ENCODE data around the gene MYEF2.

The MYEF2 gene

GRCh38 chr15:48143856-48144255, 34.2 kb downstream of the MYEF2 start:
- no peak for DNase-seq

- DNase-seq = no peak
Observed at GRCh38 chr15:48132874-48133273, 45.2 kb downstream of the MYEF2 start.

GRCh38 chr15:48131324-48131723, 46.8 kb downstream of the MYEF2 start:
- no peak for DNase-seq

- DNase-seq = no peak
Observed at GRCh38 chr15:48126667-48127355, 51.3 kb downstream of the MYEF2 start.

- no peak for DNase-seq
Observed at GRCh38 chr15:48121849-48122248, 56.2 kb downstream of the MYEF2 start.

GRCh38 chr15:48120745-48121144, 57.4 kb downstream of the MYEF2 start, which contains the start of gene SLC24A5:
Gene SLC24A5, plus strand, starts transcription at chr15:48120990. Its CDS starts 55 bp downstream, at chr15:48121045.
- DNase-seq = no peak

- DNase-seq = no peak
Observed at GRCh38 chr15:48119277-48119676, 58.8 kb downstream of the MYEF2 start.

- no peak for DNase-seq
Observed at GRCh38 chr15:48112242-48112641, 65.9 kb downstream of the MYEF2 start.

GRCh38 chr15:48109856-48110531, 68.1 kb downstream of the MYEF2 start:
- no peak for DNase-seq

- DNase-seq = no peak
Observed at GRCh38 chr15:48109212-48109611, 68.9 kb downstream of the MYEF2 start.

GRCh38 chr15:48105936-48106335, 72.2 kb downstream of the MYEF2 start:
- no peak for DNase-seq

GRCh38 chr15:48103647-48104046, 74.4 kb downstream of the MYEF2 start:
- DNase-seq = no peak

- DNase-seq = no peak
Observed at GRCh38 chr15:48102167-48102566, 75.9 kb downstream of the MYEF2 start.

GRCh38 chr15:48101376-48101961, 76.6 kb downstream of the MYEF2 start:
- DNase-seq = no peak

GRCh38 chr15:48097264-48097663, 80.8 kb downstream of the MYEF2 start:
- no peak for DNase-seq

- no peak for DNase-seq
Observed at GRCh38 chr15:48096813-48097212, 81.3 kb downstream of the MYEF2 start.

- DNase-seq = no peak
Observed at GRCh38 chr15:48096355-48096786, 81.7 kb downstream of the MYEF2 start.

- no peak for DNase-seq
Observed at GRCh38 chr15:48091522-48091921, 86.6 kb downstream of the MYEF2 start.

GRCh38 chr15:48090666-48091065, 87.4 kb downstream of the MYEF2 start:
- no peak for DNase-seq

- DNase-seq = no peak
Observed at GRCh38 chr15:48090115-48090514, 88.0 kb downstream of the MYEF2 start.

- no peak for DNase-seq
Observed at GRCh38 chr15:48089702-48090101, 88.4 kb downstream of the MYEF2 start.

GRCh38 chr15:48087844-48088243, 90.3 kb downstream of the MYEF2 start:
- no peak for DNase-seq

GRCh38 chr15:48086576-48086975, 91.5 kb downstream of the MYEF2 start:
- DNase-seq = no peak

- no peak for DNase-seq
Observed at GRCh38 chr15:48086133-48086532, 92.0 kb downstream of the MYEF2 start.
